NCI-H2227 treated with DMSO at 0.1 percent for 48 hours (cell line): ENCODE data around the gene EME2.
"Not testable (repeated sequence)": the region's sequence is repeated elsewhere in the genome, so short reads cannot be mapped to it uniquely, and the experiment has no call there.

Source experiments
- DNase-seq: peaks from one replicate; lab custom pipeline; 2025; lab: John Stamatoyannopoulos, UW

Gene EME2

DNA sequence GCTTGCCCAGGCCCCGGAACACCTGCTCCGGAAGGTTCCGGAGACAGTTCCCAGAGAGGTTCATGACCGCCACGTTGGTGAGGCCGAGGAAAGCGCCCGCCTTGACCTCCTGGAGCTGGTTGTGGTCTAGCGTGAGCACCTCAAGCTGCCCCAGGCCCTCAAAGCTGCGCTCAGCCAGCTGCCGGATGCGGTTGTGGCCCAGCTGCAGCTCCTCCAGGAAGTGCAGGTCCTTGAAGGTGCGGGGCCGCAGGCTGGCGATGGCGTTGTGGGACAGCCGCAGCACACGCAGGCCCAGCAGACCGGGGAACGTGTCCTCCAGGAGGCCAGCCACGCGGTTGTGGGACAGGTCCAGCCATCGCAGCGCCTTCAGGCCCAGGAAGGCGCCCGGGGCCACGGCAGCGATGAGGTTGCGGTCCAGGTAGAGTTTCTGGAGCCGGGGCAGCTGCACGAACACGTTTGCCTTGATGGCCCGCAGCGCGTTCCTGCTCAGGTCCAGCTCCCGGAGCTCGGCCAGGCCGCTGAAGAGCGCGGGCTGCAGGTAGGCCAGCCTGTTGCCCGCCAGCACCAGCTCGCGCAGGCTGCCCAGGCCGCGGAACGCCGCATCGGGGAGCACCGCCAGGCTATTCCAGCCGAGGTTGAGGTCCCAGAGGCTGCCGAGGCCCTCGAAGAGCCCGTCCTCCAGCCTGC, 18.8 kb downstream of the EME2 start:
- no peak for DNase-seq

DNA sequence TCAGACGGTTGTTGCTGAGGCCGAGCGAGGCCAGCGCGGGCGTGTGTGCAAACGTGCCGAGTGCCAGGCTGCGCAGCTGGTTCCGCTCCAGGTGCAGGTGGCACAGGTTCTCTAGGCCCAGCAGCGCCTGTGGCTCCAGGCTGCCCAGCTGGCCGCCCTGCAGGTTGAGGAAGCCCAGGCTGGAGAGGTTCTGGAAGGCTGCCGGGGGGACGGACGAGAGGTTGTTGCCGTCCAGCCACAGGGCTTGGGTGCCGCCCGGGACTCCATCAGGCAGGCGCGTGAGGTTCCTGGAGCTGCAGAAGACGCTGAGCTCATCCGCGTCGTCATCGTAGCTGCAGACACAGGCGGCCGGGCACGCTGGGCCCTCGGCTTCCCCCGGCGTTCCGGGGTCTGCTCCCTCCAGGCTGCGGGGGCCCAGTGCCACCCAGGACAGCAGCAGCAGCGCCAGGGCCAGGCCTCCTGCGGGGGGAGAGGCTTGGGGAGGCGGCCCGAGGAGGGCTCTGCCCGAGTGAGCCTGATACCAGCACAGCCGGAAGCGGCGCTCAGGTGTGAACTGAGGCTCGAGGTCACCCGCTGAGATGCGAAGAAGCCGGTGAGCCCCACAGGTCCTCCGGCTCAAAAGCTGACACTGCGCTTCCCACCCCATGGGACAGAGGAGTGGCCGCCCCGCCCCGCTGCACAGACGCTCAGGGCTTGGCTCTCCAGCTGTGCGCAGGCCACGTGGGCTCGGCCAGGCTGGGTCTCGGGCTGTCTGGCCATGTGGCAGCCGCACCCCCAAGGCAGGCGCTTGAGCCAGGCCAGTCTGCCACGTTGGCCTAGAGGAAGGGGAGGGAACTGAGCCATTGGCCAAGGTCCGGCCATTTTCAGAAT, 19.6 kb downstream of the EME2 start:
- DNase-seq, result no peak

DNA sequence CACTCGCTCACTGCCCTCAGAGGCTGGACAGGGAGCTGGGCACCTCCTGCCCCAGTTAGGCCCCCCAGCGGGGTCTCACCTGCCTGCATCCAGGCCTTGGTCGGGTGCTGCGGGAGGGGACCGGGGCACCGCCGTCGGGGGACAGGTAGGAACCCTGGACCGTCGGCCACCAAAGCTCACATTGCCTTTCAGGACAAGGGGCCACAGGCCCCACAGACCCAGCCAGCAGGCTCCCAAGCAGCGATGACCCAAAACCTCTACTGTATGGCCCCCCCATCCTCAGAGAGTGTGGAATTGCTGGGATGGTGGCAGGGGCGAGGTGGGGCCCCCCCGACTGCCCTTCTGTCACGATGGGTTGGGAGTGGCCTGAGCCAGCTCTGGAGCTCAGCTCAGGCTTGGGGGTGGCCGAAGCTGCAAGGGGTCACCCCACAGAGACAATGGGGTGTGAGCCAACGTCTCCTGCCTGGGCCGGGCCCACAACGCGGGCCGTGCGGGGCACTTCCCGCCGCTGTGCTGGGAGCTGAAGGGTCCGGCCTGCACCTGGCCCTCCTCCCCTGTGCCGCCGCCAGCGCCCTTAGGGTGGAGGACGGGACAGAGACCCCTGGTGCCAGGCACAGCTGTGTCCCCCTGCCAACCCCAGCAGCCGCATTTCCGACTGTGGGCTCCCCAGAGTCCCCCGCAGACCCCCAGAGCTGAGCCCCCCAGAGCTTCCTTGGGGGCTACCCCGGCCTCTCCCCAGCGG, 20.4 kb downstream of the EME2 start:
- DNase-seq, result no peak

DNA sequence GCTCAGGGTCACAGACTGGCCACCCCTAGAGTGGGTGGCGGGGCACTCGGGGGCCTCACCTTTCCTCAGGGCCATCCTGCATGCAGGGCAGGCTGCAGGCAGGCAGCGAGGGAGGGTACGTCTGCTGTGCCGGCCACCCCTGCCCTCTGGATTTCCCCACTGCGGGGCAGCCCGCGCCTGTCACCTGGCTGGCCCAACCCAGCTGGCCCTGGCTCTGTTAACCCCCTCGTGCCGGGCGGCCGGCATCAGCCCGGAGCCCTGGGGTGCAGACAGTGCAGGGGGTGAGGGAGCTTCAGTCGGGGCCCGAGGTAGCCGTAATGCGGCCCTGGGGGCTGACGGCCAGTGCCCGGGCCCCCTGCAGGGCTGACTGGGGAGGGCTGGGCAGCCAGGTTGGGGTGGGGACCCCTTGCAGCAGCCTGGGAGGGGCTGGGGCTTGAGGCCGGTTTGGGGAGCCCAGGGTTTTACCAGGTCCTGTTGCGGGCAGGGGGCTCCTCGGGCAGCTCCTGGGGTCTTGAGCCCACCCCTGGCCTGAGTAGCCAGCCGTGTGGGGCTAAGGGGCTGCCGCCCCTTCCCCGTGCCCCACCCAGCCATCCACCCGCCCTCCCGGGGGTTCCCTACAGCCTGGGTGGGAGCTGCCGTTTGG, 21.1 kb downstream of the EME2 start, which contains the start of gene IGFALS:
TSS of gene IGFALS (minus strand) at position 128 of the 643 bp plus-strand sequence. CDS start at position 75, 53 bp downstream.
- no peak for DNase-seq

DNA sequence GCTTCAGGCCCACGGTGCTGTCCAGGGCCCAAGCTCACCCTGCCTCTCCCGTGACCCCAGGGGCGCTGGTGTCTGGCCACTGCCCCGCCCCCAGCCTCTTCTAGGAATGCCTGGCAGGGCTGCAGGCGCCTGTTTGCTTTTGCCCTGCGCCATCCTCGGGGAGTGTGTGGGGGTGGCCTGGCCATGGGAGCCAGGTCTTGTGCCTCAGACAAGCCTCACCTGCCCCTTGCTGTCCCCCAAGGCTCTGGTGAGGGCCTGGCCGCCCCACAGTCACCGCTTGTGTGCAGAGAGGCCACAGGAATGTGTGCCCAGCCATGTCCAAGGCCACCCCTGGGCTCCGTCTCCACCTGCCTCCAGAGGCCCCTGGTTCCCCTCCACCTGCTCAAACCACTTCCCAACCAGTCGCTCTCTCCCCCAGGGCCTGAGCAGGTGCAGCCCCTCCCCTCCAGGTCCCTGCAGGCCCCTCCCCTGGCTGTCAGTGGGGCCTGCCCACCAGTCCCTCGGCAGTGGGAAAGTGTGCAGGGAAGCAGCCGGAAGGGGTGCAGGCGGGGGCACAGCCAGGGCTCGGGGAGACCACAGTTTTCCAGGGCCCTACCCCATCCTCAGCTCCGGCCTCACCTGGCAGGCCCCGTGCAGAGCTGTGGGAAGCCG, 21.7 kb downstream of the EME2 start:
- no peak for DNase-seq

DNA sequence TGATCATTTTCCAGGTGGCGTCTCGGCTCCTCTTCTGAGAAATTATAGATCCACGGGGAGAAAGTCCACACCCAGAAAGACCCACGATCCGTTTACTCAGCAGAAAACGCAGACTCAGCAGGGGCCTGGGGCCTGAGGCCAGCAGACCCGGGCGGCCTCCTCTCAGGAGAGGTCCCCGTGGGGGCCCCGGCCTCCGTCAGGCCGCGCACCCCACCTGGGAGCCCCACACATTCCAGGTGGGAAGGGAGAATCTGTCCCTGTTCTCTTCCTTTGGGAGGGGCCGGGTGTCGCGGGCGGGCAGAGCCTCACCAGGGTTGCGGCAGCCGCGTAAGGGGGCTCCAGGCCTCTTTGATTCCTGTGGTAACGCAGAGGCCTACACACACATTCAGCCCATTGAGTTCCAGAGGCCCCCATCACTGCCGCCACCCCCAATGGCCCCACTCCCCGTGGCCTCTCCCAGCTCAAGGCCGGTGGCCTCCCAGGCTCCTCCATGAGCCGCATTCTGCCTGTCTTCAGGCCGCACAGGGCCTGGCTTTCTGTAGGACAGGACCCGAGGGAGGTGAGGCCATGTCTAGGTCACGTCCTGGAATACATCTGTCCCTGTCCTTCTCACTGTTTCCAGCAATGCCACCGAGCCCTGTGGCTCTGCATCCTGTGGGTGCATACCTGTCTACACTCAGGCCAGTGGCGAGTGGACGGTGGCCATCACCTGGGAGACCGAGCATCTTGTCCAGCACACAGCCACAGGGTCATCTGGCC, 22.5 kb downstream of the EME2 start:
- DNase-seq, result no peak

DNA sequence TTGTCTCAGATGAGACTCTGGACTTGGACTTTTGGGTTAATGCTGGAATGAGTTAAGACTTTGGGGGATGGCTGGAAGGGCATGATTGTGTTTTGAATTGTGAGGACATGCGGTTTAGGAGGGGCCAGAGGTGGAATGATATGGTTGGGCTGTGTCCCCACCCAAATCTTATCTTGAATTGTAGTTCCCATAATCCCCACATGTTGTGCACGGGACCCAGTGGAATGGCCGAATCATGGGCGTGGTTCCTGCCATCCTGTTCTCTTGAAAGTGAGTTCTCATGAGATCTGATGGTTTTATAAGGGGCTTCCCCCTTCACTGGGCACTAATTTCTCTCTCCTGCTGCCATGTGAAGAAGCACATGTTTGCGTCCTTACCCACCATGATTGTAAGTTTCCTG, 26.7 kb downstream of the EME2 start:
- not testable (repeated sequence) for DNase-seq

DNA sequence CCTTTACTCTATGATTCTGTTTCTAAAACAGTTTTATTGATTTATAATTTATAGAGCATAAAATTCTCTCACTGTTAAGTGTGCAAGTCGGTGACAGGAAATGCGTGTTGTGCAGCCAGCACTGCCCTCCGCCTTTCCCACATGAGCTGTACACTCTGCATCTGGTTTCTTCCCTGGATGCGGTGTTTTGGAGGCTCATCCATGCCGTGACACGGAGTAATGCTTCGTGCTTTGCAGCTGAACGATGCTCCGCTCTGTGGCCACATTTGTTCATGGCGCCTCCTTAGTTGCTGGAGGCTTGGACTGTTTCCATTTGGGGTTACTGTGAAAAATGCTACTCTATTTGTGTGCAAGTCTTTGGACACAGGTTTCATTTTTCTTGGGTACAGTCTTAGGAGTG, 28.1 kb downstream of the EME2 start:
- no peak for DNase-seq

DNA sequence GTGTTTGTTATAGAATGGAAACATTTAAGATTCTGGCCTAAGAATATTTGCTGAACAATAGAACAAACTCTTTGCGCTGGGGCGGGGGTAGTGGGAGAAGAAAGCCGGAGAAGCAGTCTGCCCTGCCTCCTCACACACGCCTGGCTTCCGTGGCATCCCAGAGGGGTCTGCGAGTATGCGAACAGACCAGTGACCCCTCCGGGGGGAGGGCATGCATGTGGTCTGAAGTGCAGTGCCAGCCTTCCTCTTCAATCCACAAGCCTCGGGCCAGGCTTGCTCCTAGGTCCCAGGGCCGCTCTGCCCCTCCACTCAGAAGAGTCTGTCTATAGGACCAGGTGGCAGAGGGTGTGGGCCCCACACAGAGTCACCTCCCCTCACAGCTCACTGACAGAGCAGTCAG, 35.0 kb downstream of the EME2 start:
- no peak for DNase-seq

DNA sequence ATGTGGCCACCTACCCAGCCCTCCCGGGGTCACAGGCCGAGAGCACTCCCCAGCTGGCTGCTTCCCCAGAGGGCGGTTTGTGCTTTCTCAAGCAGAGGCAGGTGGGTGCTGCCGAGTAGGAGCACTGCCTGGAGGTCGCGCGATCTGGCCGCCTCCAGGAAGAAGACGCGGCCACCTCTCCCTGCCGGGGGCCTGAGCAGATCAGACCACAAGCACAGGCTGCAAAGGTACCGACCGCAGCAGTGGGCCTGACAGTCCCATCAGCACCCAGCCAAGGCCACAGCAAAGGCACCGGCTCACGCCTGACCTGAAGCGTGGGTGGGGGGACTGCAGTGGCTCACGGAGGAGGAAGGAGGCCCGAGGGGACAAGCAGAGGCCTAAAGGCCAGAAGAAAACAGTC, 36.1 kb downstream of the EME2 start:
- no peak for DNase-seq

DNA sequence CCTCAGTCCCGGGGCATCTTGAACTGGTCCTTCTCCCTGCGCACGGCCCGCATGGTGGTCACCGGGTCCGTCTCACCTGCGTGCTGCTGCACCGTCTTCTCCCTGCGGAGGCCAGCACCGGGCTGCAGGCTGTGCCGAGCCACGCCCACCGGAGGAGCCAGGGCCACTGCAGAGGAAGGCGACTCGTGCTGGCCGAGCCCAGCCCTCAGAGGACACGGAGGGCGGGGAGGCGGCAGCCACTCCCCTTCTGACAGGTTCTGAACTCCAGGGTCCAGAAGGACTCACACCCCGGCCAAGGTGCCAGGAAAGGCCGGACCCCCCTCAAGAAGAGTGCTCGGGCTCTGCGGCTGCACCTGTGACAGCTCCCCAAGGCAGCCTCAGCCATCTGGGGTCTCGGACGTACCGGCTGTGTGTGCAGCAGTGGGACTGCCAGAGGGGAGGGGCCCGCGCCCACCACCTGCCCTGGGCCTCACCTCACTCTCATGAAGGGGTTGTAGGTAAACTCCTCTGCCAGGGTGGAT, 36.7 kb downstream of the EME2 start:
- DNase-seq, result no peak

DNA sequence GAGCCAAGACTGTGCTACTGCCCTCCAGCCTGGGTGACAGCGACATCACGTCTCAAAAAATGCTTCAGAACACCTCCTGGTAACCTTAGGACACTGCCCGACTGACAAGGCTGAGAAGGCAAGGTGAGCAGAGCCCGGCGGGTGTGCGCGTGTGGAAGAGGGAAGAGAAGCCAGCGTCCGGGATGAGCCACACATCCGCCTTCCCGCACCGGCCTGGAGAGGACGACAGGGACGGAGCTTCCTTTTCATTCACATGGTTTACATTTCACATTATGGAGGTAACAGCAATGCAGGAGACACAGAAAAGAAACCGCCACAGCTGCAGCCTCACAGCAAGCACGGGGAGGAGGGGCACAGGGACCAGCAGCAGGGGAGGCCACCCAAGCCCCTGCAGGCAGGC, 37.5 kb downstream of the EME2 start:
- DNase-seq, result no peak

DNA sequence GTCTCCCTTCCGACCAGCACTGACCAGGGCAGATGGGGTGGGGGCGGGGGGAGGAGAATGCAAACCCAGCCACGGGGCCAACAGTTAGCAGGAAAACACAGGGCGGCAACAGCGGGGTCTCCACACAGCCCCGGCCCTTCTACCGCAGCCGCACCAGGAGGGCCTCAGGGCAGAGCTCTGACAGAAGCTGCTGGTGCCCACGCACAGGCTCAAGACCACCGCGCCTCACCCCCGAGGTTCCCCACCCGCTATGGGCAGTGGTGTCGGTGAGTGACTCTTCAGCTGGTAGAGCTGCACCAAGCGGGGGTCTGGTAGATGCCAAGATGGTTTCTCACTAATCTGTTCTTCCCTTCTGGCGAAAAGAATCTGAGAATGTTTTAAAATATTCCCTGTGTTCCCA, 37.9 kb downstream of the EME2 start:
- no peak for DNase-seq

DNA sequence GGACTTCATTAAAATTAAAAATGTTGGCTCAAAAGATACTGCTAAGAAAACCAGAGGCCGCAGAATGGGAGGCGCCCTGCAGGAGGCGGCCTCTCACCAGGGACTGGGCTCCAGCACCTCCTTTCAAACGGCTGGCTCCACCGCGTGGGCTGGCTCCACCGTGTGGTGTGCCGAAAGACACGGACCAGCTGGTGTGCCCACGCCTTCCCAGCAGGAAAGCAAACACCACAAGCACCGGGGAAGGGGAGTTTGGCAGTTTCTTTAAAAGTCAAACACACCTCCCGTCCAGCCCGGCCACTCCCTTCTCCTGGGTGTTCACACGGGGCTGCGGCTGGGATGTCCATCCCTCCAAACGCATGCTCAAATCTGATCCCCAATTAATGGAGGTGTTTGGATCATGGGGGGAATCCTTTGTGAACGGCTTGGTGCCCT, 40.1 kb downstream of the EME2 start:
- peak; percentile 63 for DNase-seq

DNA sequence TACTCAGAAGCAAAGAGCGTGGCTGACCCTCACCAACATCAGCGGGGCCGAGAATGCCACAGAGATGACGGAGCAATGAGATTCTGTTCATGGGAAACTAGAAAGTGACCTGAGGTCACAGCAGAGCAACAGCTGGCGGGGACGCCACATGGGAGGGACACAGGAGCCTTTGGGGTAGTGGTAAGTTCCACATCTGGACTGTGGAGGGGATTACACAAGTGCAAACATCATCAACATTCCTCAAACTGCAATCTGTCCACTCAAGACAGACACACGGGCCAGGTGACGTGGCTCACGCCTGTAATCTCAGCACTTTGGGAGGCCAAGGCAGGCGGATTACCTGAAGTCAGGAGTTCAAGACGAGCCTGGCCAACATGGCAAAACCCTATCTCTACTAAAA, 42.9 kb downstream of the EME2 start:
- DNase-seq, result no peak

DNA sequence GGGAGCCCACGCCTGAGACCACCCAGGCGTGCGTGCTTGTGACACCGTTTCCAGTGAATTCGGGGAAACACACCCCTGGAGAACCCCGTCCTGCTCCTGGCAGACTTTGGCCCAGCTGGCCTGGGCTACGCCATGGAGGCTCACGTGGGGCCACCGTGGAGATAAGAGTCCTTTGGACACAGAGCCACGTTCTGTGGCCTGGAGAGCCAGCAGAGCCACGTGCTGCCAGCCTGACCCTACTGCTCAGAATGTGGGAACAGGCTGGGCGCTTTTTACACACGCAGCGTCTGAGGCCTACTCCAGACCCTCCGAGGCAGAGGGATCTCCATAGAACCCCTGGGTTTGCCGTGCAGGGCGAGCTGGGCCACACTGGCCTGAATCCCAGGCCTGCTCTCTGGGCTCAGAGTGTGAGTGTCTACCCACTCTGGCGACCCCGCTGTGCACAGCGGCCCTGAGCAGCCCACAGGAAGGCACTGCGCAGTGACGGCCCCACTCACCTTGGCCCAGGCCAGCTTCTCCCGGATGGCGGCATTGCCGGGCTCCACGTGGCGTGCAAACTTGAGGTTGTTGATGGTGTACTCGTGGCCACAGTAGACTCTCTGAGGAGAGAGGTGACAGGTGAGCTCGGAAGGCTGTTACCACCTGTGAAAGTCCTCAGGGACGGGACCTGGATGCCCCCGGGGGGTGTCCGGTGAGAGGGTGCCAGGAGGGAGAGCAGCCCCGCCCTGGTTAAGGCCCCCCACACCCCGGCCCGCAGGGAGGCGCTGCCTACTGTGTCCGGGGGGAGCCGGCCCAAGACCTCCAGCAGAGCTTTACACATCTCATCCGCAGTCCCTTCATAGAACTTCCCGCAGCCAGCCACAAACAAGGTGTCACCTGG, 44.0 kb downstream of the EME2 start:
- no peak for DNase-seq

DNA sequence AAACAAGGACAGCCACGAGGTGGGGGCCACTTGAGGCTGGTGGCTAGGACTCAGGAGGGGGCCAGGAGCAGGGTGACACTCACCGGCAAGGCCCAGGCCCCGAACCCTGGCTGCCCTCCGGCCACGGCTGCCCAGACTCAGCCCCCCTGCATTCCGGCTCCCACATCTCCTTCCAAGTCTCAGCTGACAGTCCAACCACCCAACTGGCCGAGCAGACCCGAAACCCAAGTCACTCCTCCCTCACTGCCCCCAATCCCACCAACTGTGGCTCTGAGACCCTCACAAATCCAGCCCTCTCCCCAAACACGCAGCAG, 44.6 kb downstream of the EME2 start:
- no peak for DNase-seq

DNA sequence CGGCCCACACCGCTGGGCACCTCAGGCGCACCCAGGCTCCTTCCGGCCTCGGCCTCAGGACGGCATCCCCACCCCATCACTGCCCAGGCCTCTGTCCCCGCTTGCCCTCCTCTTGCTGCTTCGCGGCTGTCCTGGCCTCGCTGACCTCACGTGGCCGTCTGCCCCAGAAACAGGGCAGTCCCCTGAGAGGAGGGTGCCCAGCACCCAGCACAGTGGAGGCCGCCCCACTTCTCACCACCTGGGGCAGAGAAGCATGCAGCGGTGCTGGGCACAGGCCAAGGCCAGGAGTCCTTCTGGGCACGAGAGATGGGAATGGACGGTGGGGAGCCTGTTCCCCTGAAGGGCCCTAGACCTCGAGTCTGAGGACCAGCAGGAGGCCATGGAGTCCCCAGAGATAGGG, 45.1 kb downstream of the EME2 start:
- no peak for DNase-seq

DNA sequence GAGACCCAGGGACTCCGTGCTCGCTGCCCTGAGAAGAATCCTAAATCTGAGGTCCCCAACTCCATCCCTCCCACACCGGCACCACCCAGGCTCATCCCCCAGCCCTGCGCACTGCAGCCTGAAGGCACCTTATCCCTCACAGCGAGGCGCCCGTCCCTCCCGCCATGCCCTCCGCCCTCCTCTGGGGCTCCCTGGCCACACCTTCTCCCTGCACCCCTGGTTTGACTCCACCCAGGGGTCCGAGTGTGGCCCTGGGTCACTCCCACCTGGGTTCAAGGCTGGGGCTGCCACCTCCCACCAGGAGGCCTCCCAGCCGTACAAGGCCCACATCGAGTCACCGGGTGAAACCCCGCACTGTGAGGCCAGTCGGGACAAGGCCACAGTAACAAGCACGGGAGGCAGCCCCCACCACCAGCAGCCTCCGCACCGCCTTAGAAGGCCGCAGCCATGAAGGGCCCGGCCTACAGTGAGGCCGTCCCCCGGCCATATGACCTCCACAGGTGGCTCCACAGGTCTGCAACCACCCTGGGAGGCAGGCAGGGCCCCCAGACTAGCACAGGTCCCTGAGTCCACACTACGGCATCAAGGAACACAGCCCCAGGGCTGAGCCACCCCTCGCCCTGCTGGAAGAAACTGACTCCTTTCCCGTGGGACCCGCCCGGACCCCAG, 45.7 kb downstream of the EME2 start:
- DNase-seq, result no peak
